Activated naive CD4-positive, alpha-beta T cell treated with anti-CD3 and anti-CD28 coated beads, Interleukin-2, amount 10 ng/mL, durations not matched to agents 7 days and 5 days (primary cell): ENCODE results near the gene TMEM178B.

Experiments used
- CTCF ChIA-PET: fragments of 350-600 bp; sonication (Branson Sonifier 250); formaldehyde crosslinking; loops from one replicate; lab custom pipeline; 2021; ENCODE audit warnings: antibody characterized with exemption; lab: Charles Lee
- DNase-seq: peaks from one replicate; pipeline ENCODE4 v3.0.0-alpha.2; 2020
- H3K27ac Mint-ChIP-seq: one replicate; pipeline ENCODE4 v1.8.0; 2021; ENCODE audit warnings: mild to moderate bottlenecking, moderate library complexity, mixed read lengths
- H3K27me3 Mint-ChIP-seq: one replicate; pipeline ENCODE4 v1.8.0; 2021; ENCODE audit warnings: mild to moderate bottlenecking, mixed read lengths
- H3K36me3 Mint-ChIP-seq: one replicate; pipeline ENCODE4 v1.8.0; 2021; ENCODE audit warnings: mixed read lengths
- H3K4me1 Mint-ChIP-seq: one replicate; pipeline ENCODE4 v1.8.0; 2021; ENCODE audit warnings: mixed read lengths
- H3K4me3 Mint-ChIP-seq: one replicate; pipeline ENCODE4 v1.8.0; 2021; ENCODE audit warnings: mild to moderate bottlenecking, moderate library complexity, mixed read lengths
- H3K9me3 Mint-ChIP-seq: one replicate; pipeline ENCODE4 v1.8.0; 2021; ENCODE audit warnings: mixed read lengths

TMEM178B gene

DNA sequence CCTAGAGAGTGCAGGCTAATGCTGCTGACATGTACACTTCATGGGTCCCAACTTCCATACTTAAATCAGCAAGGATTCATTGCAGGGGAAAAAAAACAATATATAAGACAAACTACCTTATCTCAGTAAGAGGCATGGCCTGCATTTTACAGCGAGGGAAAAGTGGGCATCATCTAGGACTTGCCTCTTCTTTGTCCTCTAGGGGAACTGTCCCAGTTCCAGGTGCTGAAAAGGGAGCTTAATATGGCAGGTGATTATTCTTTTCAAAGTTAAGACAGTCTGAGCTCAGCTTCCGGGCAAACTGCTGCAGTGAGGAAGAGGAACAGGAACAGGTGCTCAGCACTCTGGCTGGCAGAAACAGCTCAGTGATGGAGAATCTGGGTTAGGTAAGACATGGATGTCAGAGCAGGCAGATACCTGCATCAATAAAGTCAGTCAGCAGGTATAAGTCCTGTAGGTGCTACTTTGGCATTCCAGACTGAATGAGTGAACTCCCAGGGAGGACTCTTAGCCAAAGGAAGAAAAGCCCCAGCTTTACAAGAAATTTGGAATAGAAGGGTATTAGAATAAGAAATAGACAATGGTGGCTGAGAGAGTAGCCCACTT is 147.2 kb downstream of the TMEM178B start:
- CTCF ChIA-PET: no interaction called here
- Mint-ChIP-seq H3K27ac (no peak overlapping the region), H3K4me1 (no peaks in the 10 kb centered on the region), H3K36me3 (no peaks in the 10 kb centered on the region), H3K4me3 (no peak overlapping the region), H3K27me3 (peaks cover 21% of the 10 kb centered on the region), H3K9me3 (no peaks in the 10 kb centered on the region)
- DNase-seq: no peak

DNA sequence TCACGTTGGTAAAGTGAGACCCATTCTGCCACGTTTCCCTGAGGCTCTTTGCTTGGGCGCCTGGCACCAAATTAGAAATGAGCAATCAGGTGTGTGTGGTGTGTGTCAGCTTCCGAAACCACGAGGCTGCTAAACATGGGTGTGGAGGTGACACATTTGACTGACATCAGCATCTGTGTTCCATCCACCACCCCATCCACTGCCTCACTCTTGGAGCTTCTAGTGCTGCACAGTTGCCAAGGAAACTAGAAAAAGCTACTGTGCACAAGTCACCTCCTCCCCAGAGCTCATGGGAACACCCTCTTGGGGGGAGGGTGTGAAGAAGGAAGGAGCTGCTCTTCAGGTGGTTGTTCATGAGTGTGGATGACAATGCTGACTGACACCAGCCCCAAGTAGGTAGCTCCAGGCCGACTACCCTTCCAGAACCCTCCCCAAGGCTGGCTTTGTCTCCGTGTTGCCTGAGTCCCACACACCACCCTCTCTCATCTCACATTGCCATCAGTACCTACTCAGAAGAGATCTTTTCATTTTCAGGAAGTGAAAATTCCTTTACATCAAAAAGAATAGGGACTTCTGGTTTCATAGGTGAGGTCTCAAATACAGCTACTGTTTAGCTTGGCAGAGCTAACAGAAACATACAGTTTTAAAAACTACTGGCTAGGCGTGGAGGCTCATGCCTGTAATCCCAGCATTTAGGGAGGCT is 152.2 kb downstream of the TMEM178B start:
- no peak overlapping the region for H3K27ac Mint-ChIP-seq
- H3K36me3 Mint-ChIP-seq: no peaks in the 10 kb centered on the region
- H3K4me1 Mint-ChIP-seq: no peaks in the 10 kb centered on the region
- CTCF ChIA-PET: no interaction called here
- H3K4me3 Mint-ChIP-seq: no peak overlapping the region
- H3K27me3 Mint-ChIP-seq: peaks cover 12% of the 10 kb centered on the region
- DNase-seq: no peak
- H3K9me3 Mint-ChIP-seq: no peaks in the 10 kb centered on the region

- Mint-ChIP-seq H3K4me1 (no peaks in the 10 kb centered on the region), H3K4me3 (no peak overlapping the region), H3K27ac (no peak overlapping the region), H3K9me3 (no peaks in the 10 kb centered on the region), H3K27me3 (peaks cover 9% of the 10 kb centered on the region), H3K36me3 (no peaks in the 10 kb centered on the region)
- CTCF ChIA-PET: no interaction called here
- DNase-seq: no peak
Observed at GRCh38 chr7:141227454-141227853, 153.6 kb downstream of the TMEM178B start.

GRCh38 chr7:141228482-141228881 is 154.6 kb downstream of the TMEM178B start:
- Mint-ChIP-seq H3K27me3 (peaks cover 14% of the 10 kb centered on the region), H3K27ac (no peak overlapping the region), H3K9me3 (no peaks in the 10 kb centered on the region), H3K4me3 (no peak overlapping the region), H3K36me3 (no peaks in the 10 kb centered on the region), H3K4me1 (no peaks in the 10 kb centered on the region)
- DNase-seq: no peak
- CTCF ChIA-PET: no interaction called here

DNA sequence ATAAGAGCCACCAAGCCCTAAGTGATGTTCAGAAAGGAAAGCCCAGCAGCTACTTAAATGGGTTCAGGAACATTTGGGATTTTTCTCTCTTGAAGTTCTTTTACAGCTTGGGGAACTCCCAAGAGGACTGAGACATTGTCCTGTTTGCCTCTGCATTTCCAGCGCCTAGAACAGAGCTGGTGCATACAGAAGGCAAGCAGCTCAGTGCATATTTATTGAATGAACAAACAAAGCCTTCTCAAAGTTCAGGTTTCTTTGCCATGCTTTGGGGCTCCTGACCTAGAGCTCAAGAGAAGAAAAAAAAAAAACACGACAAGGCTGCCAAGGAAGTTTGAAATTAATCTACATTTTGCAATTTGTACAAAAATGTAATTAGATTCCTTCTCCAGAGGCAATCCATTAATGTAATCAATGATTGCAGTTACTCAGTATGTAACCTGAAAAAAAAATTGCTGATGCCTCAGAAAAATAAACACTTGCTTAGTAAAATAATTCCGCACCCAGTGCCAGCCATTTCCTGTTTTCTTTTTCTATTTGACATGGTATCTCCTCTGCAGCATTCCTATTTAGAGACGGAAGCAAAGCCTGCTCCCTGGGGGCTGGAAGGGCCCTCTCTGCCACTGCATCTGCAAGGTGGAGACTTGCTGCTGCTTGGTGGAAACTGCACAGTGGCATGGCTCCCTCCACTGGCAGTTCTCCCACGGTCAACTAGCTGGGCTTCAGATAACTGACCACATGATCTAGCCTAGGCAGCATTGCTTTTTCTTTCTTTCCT is 157.3 kb downstream of the TMEM178B start:
- no peak overlapping the region for H3K4me3 Mint-ChIP-seq
- no peaks in the 10 kb centered on the region for H3K9me3 Mint-ChIP-seq
- H3K27me3 Mint-ChIP-seq: peaks cover 24% of the 10 kb centered on the region
- no peaks in the 10 kb centered on the region for H3K36me3 Mint-ChIP-seq
- H3K4me1 Mint-ChIP-seq: no peaks in the 10 kb centered on the region
- DNase-seq: no peak
- CTCF ChIA-PET: no interaction called here
- no peak overlapping the region for H3K27ac Mint-ChIP-seq

DNA sequence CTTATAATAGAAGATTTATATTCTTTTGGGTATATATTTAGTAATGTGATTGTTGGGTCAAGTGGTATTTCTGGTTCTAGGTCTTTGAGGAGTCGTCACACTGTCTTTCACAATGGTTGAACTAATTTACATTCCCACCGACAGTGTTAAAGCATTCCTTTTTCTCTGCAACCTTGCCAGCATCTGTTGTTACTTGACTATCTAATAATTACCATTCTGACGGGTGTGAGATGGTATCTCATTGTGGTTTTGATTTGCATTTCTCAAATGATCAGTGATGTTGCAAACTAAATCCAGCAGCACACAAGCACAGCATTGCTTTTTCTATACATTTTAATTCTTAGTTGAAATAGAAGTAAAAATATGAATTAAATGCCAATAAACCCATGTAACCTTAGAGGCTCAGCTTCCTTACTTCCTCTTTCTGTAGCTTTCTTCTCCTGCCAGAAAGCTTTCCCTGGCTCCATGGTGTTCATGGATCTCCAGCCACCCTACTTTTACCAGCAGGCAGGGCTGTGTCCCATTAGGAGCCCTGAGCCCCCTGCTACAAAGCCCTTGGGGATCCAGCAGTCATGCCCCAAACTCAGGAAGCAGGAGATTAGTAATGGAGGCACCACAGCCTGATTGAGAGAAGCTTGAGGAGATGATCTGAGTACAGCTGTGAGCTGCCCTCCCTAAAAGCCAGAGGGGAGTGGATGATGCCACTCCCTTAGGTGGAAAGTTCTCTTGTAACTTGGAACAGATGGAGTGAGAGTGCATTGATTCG is 158.6 kb downstream of the TMEM178B start:
- Mint-ChIP-seq H3K27ac (no peak overlapping the region), H3K4me1 (no peaks in the 10 kb centered on the region), H3K9me3 (no peaks in the 10 kb centered on the region), H3K27me3 (peaks cover 25% of the 10 kb centered on the region), H3K36me3 (no peaks in the 10 kb centered on the region), H3K4me3 (no peak overlapping the region)
- DNase-seq: no peak
- CTCF ChIA-PET: no interaction called here

GRCh38 chr7:141234335-141235105 is 160.7 kb downstream of the TMEM178B start:
- no peak overlapping the region for H3K4me3 Mint-ChIP-seq
- CTCF ChIA-PET: no interaction called here
- no peaks in the 10 kb centered on the region for H3K4me1 Mint-ChIP-seq
- H3K27ac Mint-ChIP-seq: no peak overlapping the region
- H3K36me3 Mint-ChIP-seq: no peaks in the 10 kb centered on the region
- H3K9me3 Mint-ChIP-seq: no peaks in the 10 kb centered on the region
- H3K27me3 Mint-ChIP-seq: peaks cover 31% of the 10 kb centered on the region
- DNase-seq: no peak

DNA sequence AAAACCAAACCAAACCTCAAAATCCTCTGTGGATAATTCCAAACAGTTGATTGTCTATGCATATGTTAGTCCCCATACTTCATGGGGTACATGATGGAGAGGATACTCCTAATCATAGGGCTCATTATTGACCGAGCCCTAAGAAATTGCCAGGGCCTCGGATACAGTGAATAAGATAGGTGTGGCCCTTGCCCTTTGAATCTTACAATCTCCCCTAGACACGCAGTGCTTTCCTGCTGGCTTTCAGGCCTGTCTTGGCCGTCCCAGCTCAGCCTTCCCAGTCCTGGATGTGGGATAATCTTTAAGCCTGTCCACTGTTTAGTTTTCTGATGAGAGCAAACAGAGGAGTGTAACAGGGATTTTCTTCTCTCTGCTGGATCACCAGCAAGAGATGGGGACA is 161.8 kb downstream of the TMEM178B start:
- H3K4me3 Mint-ChIP-seq: no peak overlapping the region
- H3K27me3 Mint-ChIP-seq: peaks cover 31% of the 10 kb centered on the region
- CTCF ChIA-PET: no interaction called here
- H3K9me3 Mint-ChIP-seq: no peaks in the 10 kb centered on the region
- no peak for DNase-seq
- H3K36me3 Mint-ChIP-seq: no peaks in the 10 kb centered on the region
- no peaks in the 10 kb centered on the region for H3K4me1 Mint-ChIP-seq
- H3K27ac Mint-ChIP-seq: no peak overlapping the region

DNA sequence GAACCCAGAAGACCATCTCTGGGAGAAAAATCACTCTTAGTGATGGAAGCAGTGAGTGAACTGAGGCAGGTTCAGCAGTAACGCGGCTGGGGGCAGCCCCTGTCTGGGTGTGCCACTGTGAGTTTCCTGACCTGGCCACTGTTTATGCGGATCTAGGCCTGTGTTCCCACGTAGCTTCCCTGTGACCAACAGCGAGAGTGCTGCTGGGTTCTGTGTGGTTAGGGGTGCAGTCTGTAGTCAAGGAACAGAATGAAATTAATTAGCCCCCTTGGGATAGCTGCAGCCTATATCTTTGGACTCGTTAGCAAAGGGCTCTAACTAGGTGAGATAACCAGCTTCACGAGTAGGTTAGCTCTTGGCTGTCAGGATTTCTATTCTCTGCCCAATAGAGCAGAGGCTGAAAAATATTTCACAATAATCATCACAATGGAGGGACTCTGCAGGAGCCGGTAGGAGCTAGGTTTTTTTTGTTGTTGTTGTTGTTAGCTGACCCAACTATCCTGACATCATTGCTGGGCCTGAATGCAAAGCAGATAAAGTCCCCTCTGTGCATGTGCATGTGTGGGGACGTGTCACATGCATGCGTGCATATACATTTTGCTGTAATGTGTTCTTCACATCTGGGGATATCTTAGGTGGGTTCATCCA is 164.9 kb downstream of the TMEM178B start:
- Mint-ChIP-seq H3K9me3 (no peaks in the 10 kb centered on the region), H3K4me3 (no peak overlapping the region), H3K36me3 (no peaks in the 10 kb centered on the region), H3K27ac (no peak overlapping the region), H3K4me1 (no peaks in the 10 kb centered on the region), H3K27me3 (peaks cover 21% of the 10 kb centered on the region)
- no peak for DNase-seq
- CTCF ChIA-PET: no interaction called here

- no peak overlapping the region for H3K4me3 Mint-ChIP-seq
- H3K36me3 Mint-ChIP-seq: no peaks in the 10 kb centered on the region
- CTCF ChIA-PET: no interaction called here
- H3K4me1 Mint-ChIP-seq: no peaks in the 10 kb centered on the region
- DNase-seq: no peak
- no peaks in the 10 kb centered on the region for H3K9me3 Mint-ChIP-seq
- peaks cover 17% of the 10 kb centered on the region for H3K27me3 Mint-ChIP-seq
- H3K27ac Mint-ChIP-seq: no peak overlapping the region
Observed at GRCh38 chr7:141239661-141240060, 165.8 kb downstream of the TMEM178B start.

- Mint-ChIP-seq H3K4me3 (no peak overlapping the region), H3K4me1 (no peaks in the 10 kb centered on the region), H3K9me3 (no peaks in the 10 kb centered on the region), H3K36me3 (no peaks in the 10 kb centered on the region), H3K27me3 (peaks cover 8% of the 10 kb centered on the region), H3K27ac (no peak overlapping the region)
- no peak for DNase-seq
- CTCF ChIA-PET: no interaction called here
Observed at GRCh38 chr7:141242568-141242967, 168.7 kb downstream of the TMEM178B start.

GRCh38 chr7:141243368-141243767 is 169.5 kb downstream of the TMEM178B start:
- Mint-ChIP-seq H3K9me3 (no peaks in the 10 kb centered on the region), H3K27me3 (peaks cover 3% of the 10 kb centered on the region), H3K4me1 (no peaks in the 10 kb centered on the region), H3K36me3 (no peaks in the 10 kb centered on the region), H3K4me3 (no peak overlapping the region), H3K27ac (no peak overlapping the region)
- CTCF ChIA-PET: no interaction called here
- no peak for DNase-seq

DNA sequence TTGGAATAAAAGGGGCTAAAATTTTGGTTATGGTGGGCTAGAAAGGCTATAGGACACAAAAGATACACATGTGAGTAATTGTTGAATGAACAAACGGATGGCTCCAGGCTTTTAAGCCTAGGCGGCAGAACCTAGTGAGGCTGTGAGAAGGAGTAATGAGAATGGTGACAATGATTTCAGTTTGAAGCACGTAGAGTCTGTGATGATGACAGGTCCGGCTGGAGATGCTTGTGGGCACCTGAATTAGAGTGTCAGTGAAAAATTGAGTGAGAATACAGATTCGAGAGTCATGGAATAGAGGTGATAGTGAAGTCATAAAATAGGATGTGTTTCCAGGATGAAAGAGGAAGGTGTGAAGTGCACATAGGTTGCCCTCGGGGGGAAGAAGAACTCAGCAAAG is 170.6 kb downstream of the TMEM178B start:
- Mint-ChIP-seq H3K4me3 (no peak overlapping the region), H3K27me3 (no peaks in the 10 kb centered on the region), H3K27ac (no peak overlapping the region), H3K36me3 (no peaks in the 10 kb centered on the region), H3K9me3 (no peaks in the 10 kb centered on the region), H3K4me1 (no peaks in the 10 kb centered on the region)
- no peak for DNase-seq
- CTCF ChIA-PET: no interaction called here
